Osteoblast (primary cell): ENCODE data around the gene PPP3R1. TPM values are rescaled to one million over a fixed set of nuclear protein-coding genes. Genes with fewer than 3 reads are reported as not detected.

Experiments used
- DNase-seq: peaks from one replicate; pipeline ENCODE4 v3.0.0; 2011; ENCODE audit warnings: low spot score, mixed read lengths; ENCODE audit not compliant: insufficient read length; ENCODE audit errors: missing footprints
- H2AFZ ChIP-seq: 2 replicates; pipeline ENCODE4 v1.6.0; 2011; ENCODE audit warnings: mild to moderate bottlenecking, low read length
- H3K27ac ChIP-seq: 2 replicates; pipeline ENCODE4 v1.5.1; 2011; ENCODE audit warnings: mild to moderate bottlenecking, low read depth, low read length, moderate library complexity
- H3K27me3 ChIP-seq: 2 replicates; pipeline ENCODE4 v1.6.0; 2012; ENCODE audit warnings: mild to moderate bottlenecking, control low read depth, inconsistent platforms, low read length, moderate library complexity; ENCODE audit not compliant: insufficient read depth
- H3K36me3 ChIP-seq: 2 replicates; pipeline ENCODE4 v1.5.1; 2011; ENCODE audit warnings: mild to moderate bottlenecking, low read length, control low read depth, moderate library complexity; ENCODE audit not compliant: insufficient read depth
- H3K4me1 ChIP-seq: 2 replicates; pipeline ENCODE4 v1.5.1; 2011; ENCODE audit warnings: mild to moderate bottlenecking, low read length, control low read depth, moderate library complexity; ENCODE audit not compliant: insufficient read depth
- H3K4me2 ChIP-seq: 2 replicates; pipeline ENCODE4 v1.6.0; 2011; ENCODE audit warnings: mild to moderate bottlenecking, low read length; ENCODE audit not compliant: insufficient read depth
- H3K4me3 ChIP-seq: fragments of 200-600 bp; sonication (generic); 3 replicates; pipeline ENCODE4 v1.5.1; 2012; ENCODE audit warnings: mild to moderate bottlenecking, low read length, inconsistent platforms; ENCODE audit not compliant: insufficient read depth
- H3K79me2 ChIP-seq: 2 replicates; pipeline ENCODE4 v1.6.0; 2012; ENCODE audit warnings: mild to moderate bottlenecking, low read length, control low read depth, inconsistent platforms; ENCODE audit not compliant: insufficient read depth
- H3K9me3 ChIP-seq: 2 replicates; pipeline ENCODE4 v1.5.1; 2011; ENCODE audit warnings: low read depth, low read length, control low read depth
- H4K20me1 ChIP-seq: 2 replicates; pipeline ENCODE4 v1.6.0; 2012; ENCODE audit warnings: mild to moderate bottlenecking, low read length, control low read depth; ENCODE audit not compliant: insufficient read depth
- CTCF ChIP-seq: IDR thresholded peaks from 2 replicates; pipeline ENCODE4 v1.5.1; 2011; ENCODE audit warnings: mild to moderate bottlenecking, low read depth, low read length, moderate library complexity; ENCODE audit errors: extremely low read depth
- total RNA-seq: library from RNA; depleted of rRNA; stranded (reverse); fragments of >200 nt; gene quantifications from 2 replicates; pipeline ENCODE4 v1.2.3, GENCODE V29; 2012

Gene PPP3R1
- total RNA-seq, 1 donor = 29.7 TPM

- DNase-seq = no peak
- peaks cover 57% of the 10 kb centered on the region for H4K20me1 ChIP-seq
Observed at GRCh38 chr2:68234405-68234804, 17.9 kb downstream of the PPP3R1 start.

GRCh38 chr2:68231061-68231372 lies 21.3 kb downstream of the PPP3R1 start:
- DNase-seq = no peak
- H3K79me2 ChIP-seq = peaks cover 98% of the 10 kb centered on the region
- no peak overlapping the region for H2AFZ ChIP-seq
- H3K4me2 ChIP-seq = peak overlapping the region; percentile 50
- H3K9me3 ChIP-seq = no peaks in the 10 kb centered on the region
- H3K4me3 ChIP-seq = no peak overlapping the region
- peaks cover 4% of the 10 kb centered on the region for H3K36me3 ChIP-seq
- H3K4me1 ChIP-seq = peaks cover 20% of the 10 kb centered on the region
- H3K27me3 ChIP-seq = no peaks in the 10 kb centered on the region
- no peak for TF ChIP-seq CTCF
- peaks cover 24% of the 10 kb centered on the region for H4K20me1 ChIP-seq
- peak overlapping the region; percentile 47 for H3K27ac ChIP-seq

More at GRCh38 chr2:68234405-68234804, 17.9 kb downstream of the PPP3R1 start:
- H3K4me3 ChIP-seq = no peak overlapping the region
- no peaks in the 10 kb centered on the region for H3K9me3 ChIP-seq
- no peak overlapping the region for H3K4me2 ChIP-seq
- H3K27ac ChIP-seq = no peak overlapping the region
- no peak for TF ChIP-seq CTCF
- no peaks in the 10 kb centered on the region for H3K27me3 ChIP-seq
- H3K4me1 ChIP-seq = peaks cover 53% of the 10 kb centered on the region
- H2AFZ ChIP-seq = no peak overlapping the region
- peaks cover 98% of the 10 kb centered on the region for H3K79me2 ChIP-seq
- H3K36me3 ChIP-seq = peaks cover 4% of the 10 kb centered on the region

DNA sequence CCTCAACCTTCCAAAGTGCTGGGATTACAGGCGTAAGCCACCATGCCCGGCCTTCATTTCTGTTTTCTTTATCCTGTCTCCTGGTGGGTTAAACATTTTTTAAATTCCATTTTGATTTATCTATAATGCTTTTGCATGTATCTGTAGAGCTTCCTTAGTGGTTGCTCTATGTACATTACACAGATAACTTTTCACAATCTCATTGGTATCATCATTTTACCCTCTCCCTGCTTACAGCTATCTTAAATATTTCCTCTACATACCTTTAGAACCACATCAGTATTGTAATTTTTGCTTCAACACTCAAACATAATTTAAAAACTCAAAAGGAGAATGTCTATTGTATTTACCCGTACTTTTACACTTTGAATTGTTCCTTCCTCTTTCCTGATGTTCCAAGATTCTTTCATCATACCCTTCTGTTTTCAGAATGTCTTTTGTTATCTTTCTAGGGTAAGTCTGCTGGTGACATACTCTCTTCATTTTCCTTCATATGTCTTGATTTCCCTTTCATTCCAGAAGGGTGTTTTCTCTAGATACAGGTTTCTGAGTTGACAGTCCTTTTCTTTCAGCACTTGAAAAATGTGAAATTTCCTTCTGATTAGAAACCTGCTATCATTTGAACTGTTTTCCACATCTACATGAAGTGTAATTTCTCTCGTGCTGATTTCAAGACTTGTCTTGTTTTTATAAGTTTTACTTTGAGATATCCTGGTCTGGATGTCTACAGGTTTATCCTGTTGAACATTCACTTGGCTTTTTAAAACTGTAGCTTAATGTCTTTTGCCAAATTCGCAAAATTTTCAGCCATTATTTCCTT lies 21.9 kb downstream of the PPP3R1 start:
- Histone ChIP-seq H3K4me3 (no peak overlapping the region), H3K36me3 (peaks cover 4% of the 10 kb centered on the region), H4K20me1 (peaks cover 18% of the 10 kb centered on the region), H3K4me2 (peak overlapping the region; percentile 50), H3K27ac (peak overlapping the region; percentile 47), H3K27me3 (no peaks in the 10 kb centered on the region), H3K79me2 (peaks cover 98% of the 10 kb centered on the region), H3K4me1 (peaks cover 19% of the 10 kb centered on the region), H3K9me3 (no peaks in the 10 kb centered on the region), H2AFZ (no peak overlapping the region)
- DNase-seq = no peak
- no peak for TF ChIP-seq CTCF

- TF ChIP-seq CTCF = no peak
- Histone ChIP-seq H3K4me3 (no peak overlapping the region), H2AFZ (no peak overlapping the region), H3K4me2 (no peak overlapping the region), H3K79me2 (peaks cover 100% of the 10 kb centered on the region), H3K4me1 (peaks cover 37% of the 10 kb centered on the region), H3K27me3 (no peaks in the 10 kb centered on the region), H3K27ac (no peak overlapping the region), H3K9me3 (no peaks in the 10 kb centered on the region), H4K20me1 (peaks cover 30% of the 10 kb centered on the region), H3K36me3 (no peaks in the 10 kb centered on the region)
- no peak for DNase-seq
Observed at GRCh38 chr2:68226794-68227193, 25.5 kb downstream of the PPP3R1 start.
